ENCODE data around the gene CCR2.
A peak's percentile ranks its signal among the peaks of the same experiment; 100 is the strongest.
"Not testable (repeated sequence)": the region's sequence is repeated elsewhere in the genome, so short reads cannot be mapped to it uniquely, and the experiment has no call there.

CCR2 gene

GRCh38 chr3:46383211-46383950 is 29.5 kb downstream of the CCR2 start:
- Histone ChIP-seq H3K4me3 (ENCODE audit: severe bottlenecking) (no peak overlapping the region), H3K27me3 (ENCODE audit: insufficient read depth, poor library complexity, severe bottlenecking) (no peaks in the 10 kb centered on the region), H3K27ac (ENCODE audit: poor library complexity, severe bottlenecking) (no peak overlapping the region), H3K9me3 (ENCODE audit: severe bottlenecking) (no peaks in the 10 kb centered on the region), H3K36me3 (ENCODE audit: low read depth) (no peaks in the 10 kb centered on the region), H3K4me1 (ENCODE audit: insufficient read depth, poor library complexity, severe bottlenecking) (peaks cover 7% of the 10 kb centered on the region)
- ATAC-seq (ENCODE audit: low read depth) (no peak), DNase-seq (ENCODE audit: low spot score) (no peak)
- TF ChIP-seq, protein P1, sequence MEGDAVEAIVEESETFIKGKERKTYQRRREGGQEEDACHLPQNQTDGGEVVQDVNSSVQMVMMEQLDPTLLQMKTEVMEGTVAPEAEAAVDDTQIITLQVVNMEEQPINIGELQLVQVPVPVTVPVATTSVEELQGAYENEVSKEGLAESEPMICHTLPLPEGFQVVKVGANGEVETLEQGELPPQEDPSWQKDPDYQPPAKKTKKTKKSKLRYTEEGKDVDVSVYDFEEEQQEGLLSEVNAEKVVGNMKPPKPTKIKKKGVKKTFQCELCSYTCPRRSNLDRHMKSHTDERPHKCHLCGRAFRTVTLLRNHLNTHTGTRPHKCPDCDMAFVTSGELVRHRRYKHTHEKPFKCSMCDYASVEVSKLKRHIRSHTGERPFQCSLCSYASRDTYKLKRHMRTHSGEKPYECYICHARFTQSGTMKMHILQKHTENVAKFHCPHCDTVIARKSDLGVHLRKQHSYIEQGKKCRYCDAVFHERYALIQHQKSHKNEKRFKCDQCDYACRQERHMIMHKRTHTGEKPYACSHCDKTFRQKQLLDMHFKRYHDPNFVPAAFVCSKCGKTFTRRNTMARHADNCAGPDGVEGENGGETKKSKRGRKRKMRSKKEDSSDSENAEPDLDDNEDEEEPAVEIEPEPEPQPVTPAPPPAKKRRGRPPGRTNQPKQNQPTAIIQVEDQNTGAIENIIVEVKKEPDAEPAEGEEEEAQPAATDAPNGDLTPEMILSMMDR (IDR thresholded peaks at IDR 0.05; ENCODE audit: poor library complexity, severe bottlenecking), result no peak

- TF ChIP-seq, protein P1 (IDR thresholded peaks at IDR 0.05; ENCODE audit: poor library complexity, severe bottlenecking), result no peak
- Histone ChIP-seq H3K36me3 (ENCODE audit: low read depth) (no peaks in the 10 kb centered on the region), H3K4me3 (ENCODE audit: severe bottlenecking) (no peak overlapping the region), H3K27me3 (ENCODE audit: insufficient read depth, poor library complexity, severe bottlenecking) (no peaks in the 10 kb centered on the region), H3K4me1 (ENCODE audit: insufficient read depth, poor library complexity, severe bottlenecking) (peaks cover 7% of the 10 kb centered on the region), H3K27ac (ENCODE audit: poor library complexity, severe bottlenecking) (no peak overlapping the region), H3K9me3 (ENCODE audit: severe bottlenecking) (no peaks in the 10 kb centered on the region)
- DNase-seq (ENCODE audit: low spot score) (no peak), ATAC-seq (ENCODE audit: low read depth) (no peak)
Measured at GRCh38 chr3:46383951-46384330, 30.0 kb downstream of the CCR2 start.

DNA sequence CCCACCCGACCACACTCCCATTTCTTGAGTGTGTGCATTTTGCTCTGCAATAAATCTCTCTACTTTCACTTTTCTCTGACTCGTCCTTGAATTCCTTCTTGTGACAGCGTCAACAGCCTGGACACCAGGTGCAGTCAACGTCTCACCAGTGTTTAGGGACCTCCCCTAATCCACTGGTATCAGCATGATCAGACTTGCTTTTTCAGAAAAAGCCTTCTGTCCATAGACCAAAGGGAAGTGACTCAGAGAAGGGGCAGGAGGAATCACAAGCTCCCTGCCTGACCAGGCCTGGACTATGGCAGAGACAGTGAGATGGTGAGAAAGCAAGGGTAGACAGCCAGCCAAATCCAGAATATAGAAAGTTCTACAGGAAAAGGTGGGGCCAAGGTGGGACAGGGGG is 32.3 kb downstream of the CCR2 start:
- H3K4me1 ChIP-seq (ENCODE audit: insufficient read depth, poor library complexity, severe bottlenecking), result peaks cover 7% of the 10 kb centered on the region
- H3K9me3 ChIP-seq (ENCODE audit: severe bottlenecking), result no peaks in the 10 kb centered on the region
- ATAC-seq (ENCODE audit: low read depth), result peak; percentile 99
- no peak overlapping the region for H3K4me3 ChIP-seq (ENCODE audit: severe bottlenecking)
- TF ChIP-seq, protein P1 (IDR thresholded peaks at IDR 0.05; ENCODE audit: poor library complexity, severe bottlenecking), result no peak
- no peaks in the 10 kb centered on the region for H3K27me3 ChIP-seq (ENCODE audit: insufficient read depth, poor library complexity, severe bottlenecking)
- peak; percentile 82 for DNase-seq (ENCODE audit: low spot score)
- peak overlapping the region; percentile 84 for H3K27ac ChIP-seq (ENCODE audit: poor library complexity, severe bottlenecking)
- no peaks in the 10 kb centered on the region for H3K36me3 ChIP-seq (ENCODE audit: low read depth)

DNA sequence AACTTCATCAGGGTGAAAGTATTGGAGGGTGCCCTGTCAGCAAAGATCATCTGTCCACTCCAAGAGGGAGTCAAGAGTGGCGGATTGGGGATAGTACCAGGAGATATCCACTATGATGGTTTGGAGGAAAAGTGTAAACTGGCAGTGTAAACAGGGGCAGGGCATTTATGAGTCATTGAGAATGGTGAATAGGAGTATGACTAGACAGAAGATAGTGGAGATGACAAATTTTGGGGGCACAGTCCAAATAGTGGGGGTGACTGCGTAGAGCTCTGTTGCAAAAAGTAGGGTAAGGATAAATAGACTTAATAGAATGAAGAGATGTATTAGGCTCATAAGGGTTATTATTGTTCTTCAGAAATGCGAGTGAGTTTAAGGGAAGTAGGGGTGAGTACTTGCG is 34.9 kb downstream of the CCR2 start:
- not testable (repeated sequence) for H3K9me3 ChIP-seq (ENCODE audit: severe bottlenecking); H3K27me3 ChIP-seq (ENCODE audit: insufficient read depth, poor library complexity, severe bottlenecking); H3K27ac ChIP-seq (ENCODE audit: poor library complexity, severe bottlenecking); ATAC-seq (ENCODE audit: low read depth); H3K4me3 ChIP-seq (ENCODE audit: severe bottlenecking); H3K36me3 ChIP-seq (ENCODE audit: low read depth); H3K4me1 ChIP-seq (ENCODE audit: insufficient read depth, poor library complexity, severe bottlenecking); DNase-seq (ENCODE audit: low spot score)

GRCh38 chr3:46389306-46389705 is 35.4 kb downstream of the CCR2 start:
- DNase-seq (ENCODE audit: low spot score), result no peak
- Histone ChIP-seq H3K4me3 (ENCODE audit: severe bottlenecking) (no peak overlapping the region), H3K4me1 (ENCODE audit: insufficient read depth, poor library complexity, severe bottlenecking) (peaks cover 7% of the 10 kb centered on the region), H3K36me3 (ENCODE audit: low read depth) (no peaks in the 10 kb centered on the region), H3K27ac (ENCODE audit: poor library complexity, severe bottlenecking) (no peak overlapping the region), H3K9me3 (ENCODE audit: severe bottlenecking) (no peaks in the 10 kb centered on the region), H3K27me3 (ENCODE audit: insufficient read depth, poor library complexity, severe bottlenecking) (no peaks in the 10 kb centered on the region)
- TF ChIP-seq, protein P1 (IDR thresholded peaks at IDR 0.05; ENCODE audit: poor library complexity, severe bottlenecking), result no peak
- no peak for ATAC-seq (ENCODE audit: low read depth)

- not testable (repeated sequence) for ATAC-seq (ENCODE audit: low read depth); H3K9me3 ChIP-seq (ENCODE audit: severe bottlenecking); H3K4me1 ChIP-seq (ENCODE audit: insufficient read depth, poor library complexity, severe bottlenecking); DNase-seq (ENCODE audit: low spot score); H3K36me3 ChIP-seq (ENCODE audit: low read depth); H3K27ac ChIP-seq (ENCODE audit: poor library complexity, severe bottlenecking); H3K27me3 ChIP-seq (ENCODE audit: insufficient read depth, poor library complexity, severe bottlenecking); H3K4me3 ChIP-seq (ENCODE audit: severe bottlenecking)
Measured at GRCh38 chr3:46391526-46391925, 37.6 kb downstream of the CCR2 start.
